HG03432 (cell line): Measurements from ENCODE around the gene CADM2.
"Not testable (repeated sequence)": the region's sequence is repeated elsewhere in the genome, so short reads cannot be mapped to it uniquely, and the experiment has no call there.

Experiments
- ATAC-seq: cut with Tn5 transposase; IDR thresholded peaks from one replicate; pipeline ENCODE4 v1.9.1; 2021; ENCODE audit warnings: mild to moderate bottlenecking, moderate library complexity; ENCODE audit not compliant: unreplicated experiment

The CADM2 gene

DNA sequence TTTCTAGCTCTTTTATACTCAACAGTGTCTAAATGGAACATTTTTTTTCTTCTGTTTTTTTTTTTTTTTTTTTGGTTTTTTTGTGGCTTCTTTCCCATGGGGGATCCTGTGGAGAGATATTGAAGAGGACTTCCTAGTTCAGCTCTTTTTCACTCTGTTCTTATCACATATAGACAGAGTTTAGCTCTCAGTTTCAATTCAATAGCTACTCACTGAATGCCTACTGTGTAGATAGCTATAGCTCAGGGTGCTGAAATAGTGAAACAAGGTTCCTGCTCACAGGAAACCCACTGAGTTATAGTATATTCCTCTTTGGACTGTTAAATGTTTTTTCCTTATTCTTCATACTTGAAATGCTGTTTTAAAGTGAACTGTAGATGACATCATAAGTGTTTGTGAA, 918.8 kb downstream of the CADM2 start:
- no peak for ATAC-seq

DNA sequence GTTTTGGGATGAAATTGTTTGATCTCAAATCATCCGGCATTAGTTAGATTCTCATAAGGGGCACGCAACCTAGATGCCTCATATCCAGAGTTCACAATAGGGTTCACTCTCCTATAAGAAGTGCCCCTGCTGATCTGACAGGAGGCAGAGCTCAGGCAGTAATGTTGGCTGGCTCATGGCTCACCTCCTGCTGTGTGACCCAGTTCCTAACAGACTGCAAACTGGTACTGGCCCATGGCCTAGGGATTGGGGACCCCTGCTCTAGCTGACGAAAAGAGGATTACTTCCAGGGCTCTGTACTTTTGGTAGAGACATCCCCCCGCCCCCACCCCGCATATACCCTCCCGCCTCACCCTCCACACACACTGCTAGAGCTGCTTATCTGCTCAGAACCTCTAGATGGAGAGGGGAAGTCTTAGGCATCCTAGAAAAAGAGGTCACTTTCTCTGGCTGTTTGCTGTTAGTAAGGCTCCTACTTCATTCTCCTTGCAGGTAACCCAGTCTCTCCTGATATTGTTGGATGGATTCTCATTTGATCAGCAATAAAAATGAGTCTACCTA, 923.1 kb downstream of the CADM2 start:
- no peak for ATAC-seq

DNA sequence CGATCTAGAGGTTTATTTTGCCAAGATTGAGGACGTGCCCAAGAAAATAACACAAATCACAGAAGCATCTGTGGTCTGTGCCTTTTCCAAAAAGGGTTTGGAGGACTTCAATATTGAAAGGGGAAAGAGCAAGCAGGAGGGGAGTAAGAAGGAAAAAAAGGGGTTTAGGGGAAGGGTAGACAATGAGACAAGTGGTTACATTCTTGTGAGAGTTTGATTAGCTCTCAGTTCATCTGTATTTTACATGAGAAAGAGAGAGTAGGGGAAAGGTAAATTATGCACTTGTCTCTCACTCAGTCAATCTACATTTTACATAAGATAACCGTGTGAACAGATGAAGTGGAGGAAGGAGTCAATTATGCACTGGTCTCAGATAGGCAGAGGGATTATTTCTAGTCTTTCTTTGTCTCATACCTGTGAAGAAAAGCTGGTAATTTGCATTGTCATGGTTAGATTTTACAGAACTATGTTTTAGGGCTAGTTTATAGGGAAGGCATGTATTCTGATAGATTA, 931.3 kb downstream of the CADM2 start:
- ATAC-seq: no peak

DNA sequence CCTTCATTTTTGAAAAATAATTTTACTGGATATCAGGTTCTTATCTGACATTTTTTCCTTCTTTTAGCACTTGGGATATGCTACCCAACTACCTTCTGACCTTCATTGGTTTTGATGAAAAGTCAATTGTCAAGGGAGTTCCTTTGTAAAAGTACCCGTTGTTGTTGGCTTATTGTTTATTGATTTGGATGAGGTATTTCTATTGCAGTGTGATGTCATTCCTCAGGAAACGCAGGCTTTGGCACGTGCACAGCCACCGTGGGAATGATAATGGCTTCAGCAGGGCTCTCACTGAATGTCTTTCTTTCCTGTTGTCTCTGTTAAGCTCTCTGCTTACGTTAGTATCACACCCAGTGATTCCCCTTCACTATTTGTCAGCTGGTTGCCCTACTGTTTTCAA, 944.6 kb downstream of the CADM2 start:
- no peak for ATAC-seq

DNA sequence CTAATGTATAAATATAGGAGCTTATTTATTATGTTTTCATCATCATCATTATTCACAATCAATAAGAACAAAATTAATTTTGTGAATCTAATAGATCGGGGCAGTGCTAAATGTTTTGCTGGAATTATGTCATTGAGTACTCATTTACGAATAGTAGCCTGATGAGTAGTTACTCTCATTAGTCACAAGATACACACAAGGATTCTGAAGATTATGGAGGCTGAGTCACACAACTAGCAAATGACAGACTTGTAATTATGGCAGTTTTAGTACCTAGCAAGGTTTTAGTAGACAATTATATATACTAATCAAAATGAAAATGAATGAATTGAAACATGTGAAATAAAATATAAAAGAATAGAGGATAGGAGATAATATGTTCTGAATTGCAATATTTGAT, 954.2 kb downstream of the CADM2 start:
- ATAC-seq: no peak

DNA sequence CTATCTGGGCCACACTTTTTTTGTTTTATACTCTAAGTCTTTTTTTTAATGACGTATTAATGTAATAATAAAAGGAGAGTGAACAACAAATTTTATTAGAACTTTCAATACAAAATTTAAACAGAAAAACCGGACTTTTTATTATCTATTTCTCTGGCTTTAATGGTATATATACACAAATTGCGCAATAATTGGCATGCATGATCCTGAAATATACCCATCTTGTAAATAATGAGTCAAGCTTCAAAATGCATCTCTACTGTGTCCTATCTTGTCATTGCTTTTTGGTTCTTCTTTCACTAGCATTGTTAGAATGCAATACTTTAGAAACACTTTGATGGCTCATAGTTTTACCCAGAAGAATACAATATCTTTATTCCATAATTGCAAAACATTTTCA, 963.6 kb downstream of the CADM2 start:
- no peak for ATAC-seq

DNA sequence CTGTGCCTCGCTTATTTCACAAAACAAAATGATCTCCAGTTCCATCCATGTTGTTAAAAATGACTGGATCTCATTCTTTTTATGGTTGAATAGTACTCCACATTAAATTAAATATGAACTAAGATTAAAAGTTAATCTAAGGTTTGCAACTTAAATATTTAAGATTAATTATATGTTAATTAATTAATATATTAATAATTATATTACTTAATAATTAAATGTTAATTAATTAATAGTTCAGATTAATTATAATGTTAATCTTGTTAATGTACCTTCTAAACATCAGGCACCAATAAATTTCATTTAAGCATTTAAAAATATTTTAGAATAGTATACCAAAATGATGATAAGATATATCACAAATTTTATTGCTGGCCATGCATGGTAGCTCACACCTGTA, 971.9 kb downstream of the CADM2 start:
- no peak for ATAC-seq

DNA sequence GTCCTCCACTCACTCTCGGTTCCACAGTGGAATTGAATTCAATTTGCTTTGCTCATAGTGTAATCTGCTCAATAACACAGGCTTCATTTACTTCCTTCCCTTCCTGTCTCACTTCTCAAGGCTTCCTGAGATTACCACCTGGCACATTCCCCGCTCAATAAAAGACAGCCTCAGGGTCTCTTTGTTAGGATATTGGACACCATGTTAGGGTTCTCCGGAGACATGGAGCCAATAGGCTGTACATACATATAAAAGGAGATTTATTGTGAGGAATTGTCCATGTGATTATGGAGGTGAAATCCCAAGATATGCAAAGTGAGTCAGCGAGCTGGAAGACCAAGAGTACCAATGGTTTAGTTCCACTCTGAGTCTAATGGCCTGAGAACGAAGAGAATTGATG, 974.5 kb downstream of the CADM2 start:
- no peak for ATAC-seq

DNA sequence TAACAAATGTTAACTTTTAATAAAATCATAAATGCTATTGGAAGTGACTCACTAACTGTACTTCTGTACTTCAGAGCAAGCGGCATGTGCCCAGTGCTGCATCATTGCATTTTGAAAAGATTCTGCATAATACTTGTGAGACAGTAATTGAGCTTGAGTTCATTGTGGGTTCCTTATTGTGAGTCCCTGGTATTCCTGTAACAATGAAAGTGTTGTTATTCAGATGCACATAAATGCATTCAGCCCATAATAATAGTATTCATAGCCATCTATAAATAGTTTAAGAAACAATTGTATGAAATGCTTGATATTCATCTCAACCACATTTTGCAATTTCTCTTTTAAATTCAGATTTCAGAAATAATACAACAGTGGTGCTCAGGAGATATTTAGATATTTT, 976.4 kb downstream of the CADM2 start:
- ATAC-seq: no peak

DNA sequence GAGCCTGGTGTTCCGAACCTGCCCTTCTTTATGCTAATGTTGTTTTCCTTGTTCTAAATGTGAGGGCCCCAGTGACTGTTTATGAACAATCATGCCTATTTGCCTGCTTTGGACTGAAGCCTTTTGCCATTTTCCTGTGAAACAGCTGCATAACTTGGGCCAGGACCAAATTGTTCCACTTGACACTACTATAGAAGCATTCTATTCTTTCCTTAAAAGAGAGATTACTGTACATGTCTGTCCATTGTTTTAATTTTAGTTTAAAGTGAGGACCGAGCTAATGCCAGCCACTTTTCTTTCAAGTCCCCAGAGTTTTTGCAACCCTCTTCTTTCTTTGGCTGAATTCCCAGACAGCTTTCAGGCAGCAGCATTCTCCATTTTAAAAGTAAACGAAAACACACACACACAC, 980.3 kb downstream of the CADM2 start:
- ATAC-seq: no peak

DNA sequence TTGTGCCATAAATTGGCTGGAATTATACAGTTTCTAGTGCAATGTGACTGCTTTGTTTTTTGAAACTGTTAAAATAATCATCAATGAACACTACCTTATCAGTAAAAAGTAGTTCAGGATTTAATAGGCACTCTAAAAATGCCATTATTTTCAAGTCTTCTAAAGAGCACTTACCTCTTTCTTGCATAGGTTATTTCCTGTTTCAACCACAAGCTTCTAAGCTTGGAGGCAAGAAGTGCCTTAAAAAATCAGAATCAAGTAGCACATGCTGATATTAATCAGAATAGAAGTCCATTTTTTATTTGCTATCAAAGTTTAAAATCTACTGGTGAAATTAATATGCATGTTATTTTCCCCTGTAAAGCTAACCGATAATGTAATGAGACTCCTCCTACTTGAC, 991.6 kb downstream of the CADM2 start:
- no peak for ATAC-seq

DNA sequence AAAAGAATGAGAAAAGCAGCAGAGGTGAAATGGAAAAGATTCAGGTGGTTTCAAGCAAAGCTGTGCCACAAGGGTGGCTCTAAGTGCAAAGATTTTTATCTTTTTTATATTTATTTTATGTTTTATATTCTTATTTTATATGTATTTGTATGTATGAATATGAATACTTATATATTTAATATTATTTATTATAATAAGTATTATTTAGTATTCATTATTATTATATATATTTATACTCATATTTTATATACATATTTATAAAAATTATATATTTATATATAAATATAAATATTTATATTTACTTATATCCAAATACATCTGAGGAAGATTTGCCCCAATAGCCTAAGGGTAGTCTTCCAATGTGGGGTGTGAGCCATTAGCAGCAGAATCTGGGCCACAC, 1002.0 kb downstream of the CADM2 start:
- no peak for ATAC-seq

DNA sequence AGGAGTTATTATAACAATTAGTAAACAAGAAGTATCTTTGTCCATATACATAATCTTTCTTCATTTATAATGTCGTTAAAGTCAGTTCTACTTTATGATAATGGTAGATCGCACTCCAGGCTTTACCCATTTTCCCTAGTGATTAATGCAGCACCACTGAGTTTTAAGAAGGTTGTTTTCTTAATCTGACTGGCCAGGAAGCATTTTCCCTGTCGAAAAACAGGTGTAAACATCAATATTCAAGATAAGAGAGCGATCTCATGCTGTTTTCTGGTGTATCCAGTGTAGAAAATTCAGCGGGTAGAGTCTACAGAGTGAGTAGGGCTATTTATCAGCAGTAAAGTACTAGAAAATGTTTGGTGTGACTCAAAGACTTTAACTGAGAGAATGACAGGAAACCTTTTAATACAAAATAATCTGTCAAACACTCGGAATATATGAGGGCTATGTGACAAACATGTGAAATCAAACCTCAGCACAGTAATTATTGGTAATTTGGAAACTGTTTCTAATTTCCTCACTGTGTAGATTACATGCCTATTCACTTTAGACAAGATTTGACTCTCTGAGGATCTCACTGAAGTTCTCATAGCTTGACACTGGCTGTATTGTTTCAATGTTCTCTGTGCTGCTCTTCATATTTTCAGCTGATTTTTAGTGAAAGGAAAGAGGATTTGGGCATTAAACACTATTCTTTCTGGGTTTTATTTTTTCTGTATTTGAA, 1019.0 kb downstream of the CADM2 start:
- no peak for ATAC-seq

DNA sequence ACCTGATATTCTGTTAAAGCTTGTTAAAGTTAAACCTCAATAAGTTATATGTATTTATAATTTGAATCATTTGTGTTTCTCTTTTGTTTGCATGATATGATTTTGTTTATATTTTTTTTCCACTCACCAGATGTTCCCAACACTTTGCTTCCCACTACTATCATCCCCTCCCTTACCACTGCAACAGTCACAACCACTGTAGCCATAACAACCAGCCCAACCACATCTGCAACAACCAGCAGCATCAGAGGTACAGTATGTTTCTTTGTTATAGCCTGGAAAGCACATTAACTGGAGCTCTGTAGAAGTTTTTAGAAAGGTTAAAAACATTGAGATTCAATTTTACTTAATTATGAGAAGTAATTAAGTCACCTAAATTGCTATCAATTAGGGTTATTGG, 1020.2 kb downstream of the CADM2 start:
- no peak for ATAC-seq

DNA sequence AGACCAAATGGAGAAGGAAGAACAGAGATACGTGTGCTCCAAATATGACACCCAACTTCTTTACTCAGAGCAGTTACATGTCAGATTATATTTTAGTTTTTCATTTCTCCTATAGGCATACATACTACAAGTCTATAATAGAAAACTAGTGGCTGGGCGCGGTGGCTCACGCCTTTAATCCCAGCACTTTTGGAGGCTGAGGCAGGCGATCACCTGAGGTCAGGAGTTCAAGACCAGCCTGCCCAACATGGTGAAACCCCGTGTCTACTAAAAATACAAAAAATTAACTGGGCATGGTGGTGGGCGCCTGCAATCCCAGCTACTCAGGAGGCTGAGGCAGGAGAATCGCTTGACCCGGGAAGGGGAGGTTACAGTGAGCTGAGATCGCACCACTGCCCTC, 1030.8 kb downstream of the CADM2 start:
- not testable (repeated sequence) for ATAC-seq

DNA sequence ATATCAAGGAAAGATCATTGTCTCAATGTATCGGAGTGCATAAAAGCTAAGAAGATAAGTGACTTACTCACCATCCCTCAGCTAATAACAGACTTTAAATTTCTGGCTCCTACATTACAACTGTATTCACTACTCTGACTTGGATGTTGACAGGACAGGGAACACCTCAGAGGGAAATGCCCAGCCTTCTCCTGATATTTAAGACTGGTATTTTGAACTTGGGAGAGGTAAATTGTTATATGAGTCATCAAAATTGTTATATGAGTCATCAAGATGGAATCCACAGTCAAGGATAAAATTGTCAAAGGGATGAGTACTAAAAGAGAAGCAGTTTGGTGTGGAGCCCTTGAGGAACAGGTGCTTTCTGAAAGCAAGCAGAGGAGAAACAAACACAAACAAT, 1070.8 kb downstream of the CADM2 start:
- ATAC-seq: no peak

DNA sequence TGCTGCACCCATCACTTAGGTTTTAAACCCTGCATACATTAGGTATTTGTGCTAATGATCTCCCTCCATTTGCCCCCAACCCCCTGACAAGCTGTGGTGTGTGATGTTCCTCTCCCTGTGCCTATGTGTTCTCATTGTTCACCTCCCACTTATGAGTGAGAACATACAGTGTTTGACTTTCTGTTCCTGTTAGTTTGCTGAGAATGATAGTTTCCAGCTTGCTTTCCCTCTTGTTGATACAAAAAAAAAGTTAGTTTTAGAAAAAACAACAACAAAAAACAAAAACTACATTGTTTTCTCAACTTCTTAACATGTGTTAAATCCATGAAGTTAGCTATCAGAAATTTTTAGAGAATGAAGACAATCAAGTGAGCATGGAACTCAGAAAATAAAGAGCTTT, 1079.1 kb downstream of the CADM2 start:
- ATAC-seq: no peak

DNA sequence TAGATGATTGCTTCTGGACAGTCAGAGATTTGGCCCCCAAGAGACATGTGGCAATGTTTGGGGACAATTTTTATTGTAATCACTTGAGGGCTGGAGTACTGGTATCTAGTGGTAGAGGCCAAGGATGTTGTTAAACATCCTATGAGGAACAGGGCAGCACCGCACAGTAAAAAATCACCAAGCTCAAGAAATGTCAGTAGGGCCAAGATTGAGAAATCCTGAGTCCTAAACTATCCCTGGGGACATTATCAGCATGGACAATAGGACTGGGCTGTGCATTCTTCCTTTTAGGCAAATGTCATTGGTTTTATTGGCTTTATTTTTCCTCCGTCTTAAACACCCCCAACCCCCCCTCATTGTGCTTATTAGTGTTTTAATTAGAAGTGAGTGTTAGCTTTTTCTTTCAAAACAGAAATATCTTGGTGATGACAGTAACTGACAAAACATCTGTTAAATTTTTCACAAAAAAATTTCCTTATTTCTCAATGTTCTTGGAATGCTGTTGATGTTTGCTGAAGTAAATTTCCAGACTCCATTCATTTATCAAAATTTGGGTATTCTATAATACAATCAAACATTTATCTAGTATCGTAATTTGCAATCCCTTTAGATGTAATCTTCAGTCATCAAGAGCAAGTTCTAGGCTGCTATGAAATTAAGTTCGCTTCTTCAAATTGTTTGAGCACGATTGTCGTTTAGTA, 1087.8 kb downstream of the CADM2 start:
- no peak for ATAC-seq

DNA sequence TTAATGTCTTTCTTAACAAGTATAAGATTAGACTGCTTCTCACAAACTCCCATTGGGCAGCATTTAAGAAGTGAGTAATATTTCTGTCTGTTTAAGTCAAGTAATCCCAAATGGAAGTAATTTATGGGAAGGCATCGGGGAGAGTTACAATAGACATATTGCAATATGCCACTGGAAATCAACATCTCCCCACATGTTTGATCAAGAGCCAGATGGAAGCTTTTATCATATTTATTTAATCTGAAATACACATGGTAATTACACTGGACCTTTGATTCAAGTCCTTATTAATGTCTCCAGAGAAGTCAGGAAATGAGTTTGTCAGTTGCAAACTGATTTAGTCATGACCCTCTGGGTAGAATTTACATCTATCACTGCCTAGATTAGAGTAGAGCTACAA, 1088.4 kb downstream of the CADM2 start:
- no peak for ATAC-seq

DNA sequence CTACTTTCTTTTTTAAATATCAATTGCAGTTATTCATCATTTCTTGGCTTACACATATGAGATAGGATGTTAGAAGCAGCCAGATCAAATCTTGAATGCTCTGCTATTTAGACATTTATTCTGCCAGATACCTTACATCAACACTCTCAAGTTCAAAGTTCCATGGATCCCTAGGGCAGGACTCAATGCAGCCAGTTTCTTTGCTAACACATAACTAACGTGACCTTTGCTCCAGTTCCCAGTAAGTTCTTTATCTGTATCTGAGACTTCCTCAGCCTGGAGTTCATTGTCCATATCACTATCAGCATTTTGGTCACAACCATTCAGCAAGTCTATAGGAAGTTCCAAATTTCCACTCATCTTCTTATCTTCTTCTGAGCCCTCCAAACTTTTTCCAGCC, 1092.3 kb downstream of the CADM2 start:
- no peak for ATAC-seq

DNA sequence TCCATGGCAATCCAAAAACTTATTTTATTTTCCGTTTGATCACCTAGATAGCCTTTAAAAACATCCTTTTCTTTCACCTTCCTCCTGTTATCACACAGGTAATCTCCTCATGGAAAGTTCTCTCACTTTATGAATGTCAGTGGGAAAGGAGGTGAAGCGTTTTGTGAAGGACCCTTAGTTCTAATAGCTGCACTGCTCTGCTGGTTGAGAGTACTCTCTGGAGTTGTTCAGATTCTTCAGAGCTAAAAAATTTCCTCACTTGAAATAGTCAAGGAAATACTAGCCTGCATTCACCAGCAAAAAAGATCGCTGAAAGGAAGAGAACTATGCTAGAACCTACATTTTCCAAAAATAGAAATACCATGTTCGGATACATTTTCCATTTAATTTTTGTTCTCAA, 1097.2 kb downstream of the CADM2 start:
- no peak for ATAC-seq

DNA sequence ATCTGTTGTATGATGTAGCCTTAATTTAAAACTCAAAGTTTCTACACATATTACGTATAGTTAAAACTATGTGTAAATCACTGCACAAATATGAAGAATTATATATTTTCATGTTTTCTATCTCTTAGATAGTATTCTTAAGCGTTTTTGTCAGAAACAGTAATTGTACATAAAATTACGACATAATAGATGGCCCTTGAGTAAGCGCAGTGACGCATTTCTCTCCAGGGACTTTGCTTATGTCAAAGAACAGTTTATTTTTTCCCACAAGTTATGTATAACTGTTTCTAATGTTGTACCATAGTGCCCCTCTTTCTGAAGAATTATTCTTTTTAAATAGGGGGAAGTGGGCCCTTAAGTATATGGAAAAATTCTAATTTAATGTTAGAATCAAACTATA, 1098.2 kb downstream of the CADM2 start:
- ATAC-seq: no peak
